MG63 (cell line): Measurements from ENCODE around the gene TNC. TPM values are rescaled to one million over a fixed set of nuclear protein-coding genes. Genes with fewer than 3 reads are reported as not detected.

Experiments
- DNase-seq: peaks from one replicate; pipeline ENCODE4 v3.0.0-alpha.2; 2020
- H3K27me3 ChIP-seq: fragments of 250-450 bp; sonication (Bioruptor Pico); 2 replicates; pipeline ENCODE4 v1.5.1; 2020; ENCODE audit warnings: mild to moderate bottlenecking, moderate library complexity
- H3K36me3 ChIP-seq: fragments of 250-450 bp; sonication (Bioruptor Pico); 2 replicates; pipeline ENCODE4 v1.5.1; 2020; ENCODE audit warnings: mild to moderate bottlenecking, moderate library complexity
- H3K4me3 ChIP-seq: fragments of 250-450 bp; sonication (Bioruptor Pico); 2 replicates; pipeline ENCODE4 v1.5.1; 2020; ENCODE audit warnings: mild to moderate bottlenecking, moderate library complexity
- H3K9me3 ChIP-seq: fragments of 250-450 bp; sonication (Bioruptor Pico); 2 replicates; pipeline ENCODE4 v1.5.1; 2020; ENCODE audit warnings: mild to moderate bottlenecking, moderate library complexity
- total RNA-seq: library from RNA; depleted of rRNA; stranded (reverse); fragments of >200 nt; shearing (Covaris generic); gene quantifications from 2 replicates; pipeline ENCODE4 v1.2.3, GENCODE V29; 2014; ENCODE audit warnings: low replicate concordance

Gene TNC
- total RNA-seq, 1 experiment from 2014 or later, result 3.0 TPM

DNA sequence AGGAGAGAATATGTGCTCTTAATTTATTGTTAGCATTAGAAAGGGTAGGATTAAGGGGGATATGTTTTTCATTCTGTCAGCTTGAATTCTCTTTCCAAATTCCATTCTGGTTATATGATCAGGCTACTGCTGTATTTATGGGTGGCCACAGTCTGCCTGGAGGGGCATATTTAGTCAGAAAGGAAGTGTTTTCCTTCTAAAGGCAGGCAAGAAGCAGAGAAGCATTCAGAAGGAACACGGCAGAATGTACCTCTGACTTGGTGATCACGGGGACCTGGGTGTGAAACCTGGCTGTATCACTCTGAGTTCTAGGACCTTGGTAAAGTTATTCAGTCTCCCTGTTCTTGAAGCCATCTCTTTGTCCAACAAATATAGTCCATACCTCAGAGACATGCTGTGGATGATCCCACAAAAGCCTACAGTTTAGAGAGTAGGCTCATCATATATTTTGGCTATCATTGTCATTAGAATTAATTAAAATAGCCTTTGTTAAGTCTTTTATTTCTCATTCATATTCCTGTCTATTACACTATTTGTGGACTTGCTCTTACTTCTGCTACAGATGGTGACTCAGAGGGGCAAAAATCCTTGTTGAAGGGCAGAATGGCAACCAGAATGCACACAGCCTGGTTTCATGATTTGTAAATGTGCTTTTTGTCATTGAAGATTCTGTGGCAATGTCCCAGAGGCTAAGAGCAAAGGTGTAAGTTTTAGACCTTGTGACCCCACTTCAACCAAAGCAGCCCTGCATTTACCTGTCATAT, 2.7 kb downstream of the TNC start:
- H3K27me3 ChIP-seq, result no peaks in the 10 kb centered on the region
- DNase-seq, result peak; percentile 38
- no peaks in the 10 kb centered on the region for H3K36me3 ChIP-seq
- no peaks in the 10 kb centered on the region for H3K9me3 ChIP-seq
- no peak overlapping the region for H3K4me3 ChIP-seq

DNA sequence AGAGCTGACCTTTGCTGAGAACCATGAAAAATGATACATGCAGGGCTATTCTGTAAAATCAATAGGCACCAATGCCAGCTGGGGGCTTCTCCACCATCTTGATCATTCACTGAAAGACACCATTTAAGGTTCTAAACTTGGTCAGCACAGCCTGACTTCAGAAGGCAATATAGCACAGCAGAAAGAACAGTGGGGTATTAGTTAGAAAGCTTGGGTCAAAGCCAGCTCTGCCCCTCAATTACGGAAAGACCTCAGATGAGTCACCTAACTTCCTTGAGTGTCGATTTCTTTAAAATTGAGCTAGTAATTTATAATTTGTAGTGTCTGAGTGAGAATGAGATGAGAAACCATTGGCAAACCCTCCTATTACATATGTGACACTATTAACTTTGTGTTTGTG, 3.4 kb downstream of the TNC start:
- Histone ChIP-seq H3K27me3 (no peaks in the 10 kb centered on the region), H3K36me3 (no peaks in the 10 kb centered on the region), H3K4me3 (no peak overlapping the region), H3K9me3 (no peaks in the 10 kb centered on the region)
- DNase-seq, result no peak

DNA sequence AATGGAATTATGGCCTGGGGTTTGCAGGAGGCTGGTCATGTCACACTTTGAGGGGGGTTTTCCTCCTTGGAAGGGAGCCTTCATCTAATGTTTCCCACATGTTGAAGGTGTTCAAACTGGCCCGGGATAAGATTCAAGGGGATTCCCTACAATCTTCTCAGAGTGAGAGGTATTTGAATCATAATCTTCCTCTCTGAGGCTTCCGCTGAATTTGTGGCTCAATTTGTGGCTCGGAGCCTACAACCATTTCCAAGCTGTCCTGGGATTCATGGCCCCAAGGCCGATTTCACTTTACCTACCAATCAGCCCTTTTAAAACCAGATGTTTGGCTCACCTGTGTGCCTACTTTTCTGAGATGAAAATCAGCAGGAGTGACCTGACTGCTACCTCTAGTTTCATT, 3.9 kb downstream of the TNC start:
- no peaks in the 10 kb centered on the region for H3K36me3 ChIP-seq
- H3K27me3 ChIP-seq, result no peaks in the 10 kb centered on the region
- no peak for DNase-seq
- H3K4me3 ChIP-seq, result no peak overlapping the region
- no peaks in the 10 kb centered on the region for H3K9me3 ChIP-seq

- H3K9me3 ChIP-seq, result no peaks in the 10 kb centered on the region; the same call in 1 of the 2 replicates
- DNase-seq, result peak; percentile 42
- no peak overlapping the region for H3K4me3 ChIP-seq
- H3K27me3 ChIP-seq, result no peaks in the 10 kb centered on the region
- no peaks in the 10 kb centered on the region for H3K36me3 ChIP-seq
Measured at GRCh38 chr9:115111874-115112273, 6.1 kb downstream of the TNC start.

- Histone ChIP-seq H3K4me3 (no peak overlapping the region), H3K9me3 (no peaks in the 10 kb centered on the region; the same call in 1 of the 2 replicates), H3K36me3 (no peaks in the 10 kb centered on the region), H3K27me3 (no peaks in the 10 kb centered on the region)
- DNase-seq, result no peak
Measured at GRCh38 chr9:115109486-115109885, 8.5 kb downstream of the TNC start.

GRCh38 chr9:115107701-115108100, 10.3 kb downstream of the TNC start:
- Histone ChIP-seq H3K9me3 (no peaks in the 10 kb centered on the region; the same call in 1 of the 2 replicates), H3K27me3 (no peaks in the 10 kb centered on the region), H3K36me3 (no peaks in the 10 kb centered on the region), H3K4me3 (no peak overlapping the region)
- DNase-seq, result no peak

DNA sequence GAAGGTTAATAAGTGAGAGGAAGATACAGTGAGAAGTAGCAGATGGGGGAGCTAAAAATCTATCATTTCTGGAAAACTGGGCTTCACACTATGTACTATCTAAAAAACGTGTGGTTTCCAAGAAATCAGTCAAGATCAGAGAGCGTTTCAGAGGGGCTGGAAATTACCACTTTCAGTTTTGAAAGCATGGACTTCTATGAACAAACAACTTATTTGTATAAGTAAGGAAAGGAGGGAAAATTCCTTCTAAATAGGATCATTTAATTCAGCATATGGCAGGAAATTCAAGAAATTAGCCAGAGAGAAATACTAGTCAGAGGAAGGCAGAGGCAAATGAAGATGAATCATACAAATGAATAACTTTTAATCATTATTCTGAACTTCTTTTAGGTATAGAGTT, 11.3 kb downstream of the TNC start:
- Histone ChIP-seq H3K4me3 (no peak overlapping the region), H3K27me3 (no peaks in the 10 kb centered on the region)
- DNase-seq, result no peak

DNA sequence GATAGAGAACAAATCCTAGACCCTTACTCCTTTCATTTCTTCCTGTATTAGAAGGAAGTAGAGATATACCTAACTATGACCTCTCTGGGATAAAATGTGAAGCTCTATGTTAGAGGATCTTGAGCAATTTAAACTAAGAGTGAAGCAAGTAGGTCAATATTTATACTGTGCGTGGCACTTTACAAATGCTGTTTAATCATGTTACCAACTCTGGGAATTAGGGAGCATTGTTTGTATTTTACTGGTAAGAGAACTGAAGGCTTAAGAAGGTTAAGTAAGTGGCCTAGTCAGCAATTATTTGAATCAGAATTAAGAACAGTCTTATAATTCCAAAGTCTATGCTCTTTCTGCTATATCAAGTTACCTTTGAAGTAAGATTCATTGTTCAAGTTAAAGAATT, 12.0 kb downstream of the TNC start:
- DNase-seq, result no peak
- H3K9me3 ChIP-seq, result no peaks in the 10 kb centered on the region; the same call in 1 of the 2 replicates
- no peak overlapping the region for H3K4me3 ChIP-seq
- H3K27me3 ChIP-seq, result no peaks in the 10 kb centered on the region
- no peaks in the 10 kb centered on the region for H3K36me3 ChIP-seq

More for the DNA sequence above, 11.3 kb downstream of the TNC start:
- Histone ChIP-seq H3K36me3 (no peaks in the 10 kb centered on the region), H3K9me3 (no peaks in the 10 kb centered on the region; the same call in 1 of the 2 replicates)

GRCh38 chr9:115104908-115105307, 13.0 kb downstream of the TNC start:
- DNase-seq, result no peak
- H3K4me3 ChIP-seq, result no peak overlapping the region
- H3K36me3 ChIP-seq, result no peaks in the 10 kb centered on the region
- H3K9me3 ChIP-seq, result no peaks in the 10 kb centered on the region; the same call in 1 of the 2 replicates
- no peaks in the 10 kb centered on the region for H3K27me3 ChIP-seq

DNA sequence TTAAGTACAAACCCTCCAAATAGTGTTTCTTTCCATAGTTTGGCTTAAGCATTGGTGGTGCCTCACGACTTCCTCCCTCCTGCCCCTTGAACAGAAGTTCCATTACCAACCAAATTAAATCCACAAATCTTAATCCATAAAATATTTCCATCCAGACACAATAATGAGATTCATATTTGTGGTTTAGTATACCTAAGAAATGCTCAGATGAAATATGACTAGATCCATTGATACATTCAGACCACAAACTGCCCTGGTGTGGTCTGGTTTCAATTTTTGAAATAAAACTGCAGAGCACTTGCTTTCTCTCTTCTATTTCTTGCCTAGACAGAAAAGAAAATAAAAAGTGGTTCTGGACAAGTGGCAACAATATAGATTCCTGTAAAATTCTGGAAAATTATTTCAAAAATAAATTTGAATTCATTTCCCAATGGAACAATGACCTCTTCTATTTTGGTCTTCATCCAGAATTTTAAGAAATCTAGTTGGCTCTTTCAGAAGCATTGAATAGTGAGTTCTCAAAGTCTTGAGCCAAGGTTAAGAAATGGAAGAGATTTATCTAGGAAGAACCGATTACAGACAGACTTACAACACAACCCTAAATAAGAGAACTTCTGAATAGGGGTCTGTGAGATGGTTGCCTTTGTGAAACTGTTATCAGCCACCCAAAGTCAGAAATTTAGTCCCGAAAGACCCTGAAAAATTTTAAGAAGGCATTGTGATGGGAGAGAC, 14.0 kb downstream of the TNC start:
- no peaks in the 10 kb centered on the region for H3K36me3 ChIP-seq
- H3K4me3 ChIP-seq, result no peak overlapping the region
- H3K27me3 ChIP-seq, result no peaks in the 10 kb centered on the region
- no peaks in the 10 kb centered on the region; the same call in 1 of the 2 replicates for H3K9me3 ChIP-seq
- DNase-seq, result no peak

DNA sequence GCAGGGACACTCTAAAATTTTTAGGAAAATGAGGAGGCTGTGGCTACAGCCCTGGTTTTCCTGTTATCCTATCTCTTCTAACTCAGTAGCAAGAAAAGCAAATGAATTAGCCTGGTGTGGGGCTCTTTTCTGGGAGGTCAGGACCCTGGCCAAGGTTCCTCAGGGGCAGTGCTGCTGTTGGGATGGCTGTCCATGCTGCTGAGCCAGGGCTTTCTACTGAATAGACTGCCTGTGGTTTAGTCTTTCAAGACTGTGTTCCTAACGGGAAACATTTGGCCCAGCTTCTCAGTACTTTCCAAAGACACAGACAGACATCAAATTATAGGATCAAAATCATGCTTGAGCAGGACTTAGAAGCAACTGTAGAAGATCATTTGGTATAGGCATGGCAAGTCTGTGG, 18.1 kb downstream of the TNC start:
- no peaks in the 10 kb centered on the region for H3K27me3 ChIP-seq
- H3K9me3 ChIP-seq, result no peaks in the 10 kb centered on the region
- no peaks in the 10 kb centered on the region for H3K36me3 ChIP-seq
- no peak for DNase-seq
- H3K4me3 ChIP-seq, result no peak overlapping the region

DNA sequence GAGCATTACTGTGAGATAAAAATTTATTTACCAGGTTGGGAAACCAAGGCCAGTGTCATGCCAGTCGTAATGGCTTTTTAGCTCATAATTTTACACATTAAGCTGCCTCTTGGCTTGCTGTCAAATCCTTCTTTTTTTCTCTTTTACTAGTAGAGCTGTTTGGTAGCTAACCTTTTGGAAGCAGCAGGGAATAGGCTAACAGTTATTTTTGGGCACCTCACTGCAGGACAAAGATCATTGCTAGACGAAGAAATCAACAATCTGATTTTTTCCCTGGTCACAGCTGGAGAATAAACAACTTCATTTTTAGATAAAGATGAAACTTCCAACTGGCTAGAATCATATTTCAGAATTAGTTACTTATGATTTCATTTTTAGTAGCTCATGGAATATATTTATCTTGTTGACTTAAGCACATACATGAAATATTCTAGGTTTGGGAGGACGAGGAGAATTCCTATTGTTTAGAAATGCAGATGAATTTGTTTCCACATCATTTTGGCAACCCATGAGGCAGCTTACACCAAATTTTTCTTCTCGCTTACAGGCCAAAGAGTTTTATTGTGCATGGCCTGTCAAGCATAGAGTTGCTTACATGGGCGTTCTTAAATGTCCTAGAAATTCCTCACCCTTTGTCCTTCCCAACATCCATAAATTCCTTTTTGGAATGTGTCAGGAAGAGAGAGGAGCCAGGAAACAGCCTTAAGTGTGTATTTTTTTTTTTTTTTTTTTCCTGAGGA, 19.6 kb downstream of the TNC start:
- Histone ChIP-seq H3K27me3 (no peaks in the 10 kb centered on the region), H3K9me3 (no peaks in the 10 kb centered on the region), H3K4me3 (no peak overlapping the region), H3K36me3 (no peaks in the 10 kb centered on the region)
- DNase-seq, result no peak

DNA sequence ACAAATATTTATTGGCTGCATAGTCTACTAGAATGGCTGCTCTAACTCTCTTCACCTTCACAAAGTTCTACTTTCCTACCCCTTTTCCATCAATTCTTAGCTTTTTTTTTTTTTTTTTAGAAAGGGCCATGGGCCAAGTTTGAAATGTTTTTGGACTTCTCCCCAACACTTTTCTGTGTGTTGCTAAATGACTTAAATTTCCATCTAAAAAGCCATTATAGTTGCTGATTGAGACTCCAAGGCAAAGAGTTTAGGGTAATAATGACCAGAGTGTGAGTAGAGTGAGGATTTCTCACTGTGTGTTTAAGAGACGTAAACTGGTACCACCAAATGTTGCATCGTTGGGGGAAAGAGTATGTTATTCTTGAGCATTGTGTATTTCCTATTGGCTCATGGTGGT, 24.4 kb downstream of the TNC start:
- no peaks in the 10 kb centered on the region for H3K36me3 ChIP-seq
- no peak for DNase-seq
- no peaks in the 10 kb centered on the region for H3K27me3 ChIP-seq
- H3K4me3 ChIP-seq, result no peak overlapping the region
- H3K9me3 ChIP-seq, result no peaks in the 10 kb centered on the region

GRCh38 chr9:115090486-115090885, 27.5 kb downstream of the TNC start:
- no peaks in the 10 kb centered on the region for H3K36me3 ChIP-seq
- no peak overlapping the region for H3K4me3 ChIP-seq
- DNase-seq, result no peak
- H3K9me3 ChIP-seq, result no peaks in the 10 kb centered on the region
- H3K27me3 ChIP-seq, result no peaks in the 10 kb centered on the region

DNA sequence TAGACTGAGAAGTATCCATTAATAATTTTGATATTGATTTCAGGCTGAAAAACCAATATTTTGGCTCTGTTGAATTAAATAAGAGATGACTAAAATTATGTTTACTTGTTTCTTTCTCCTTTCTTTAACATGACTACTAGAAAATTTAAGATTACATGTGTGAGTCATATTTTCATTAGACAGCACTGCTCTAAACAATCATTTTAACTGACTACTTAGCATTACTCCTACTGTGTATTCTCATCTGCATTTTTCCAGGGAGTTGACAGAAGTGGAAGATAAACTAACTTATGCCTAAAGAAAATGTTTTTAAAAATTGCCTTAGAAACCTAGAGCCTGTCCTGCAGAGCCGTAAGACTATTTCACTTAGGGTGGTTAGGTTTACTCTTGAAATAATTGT, 29.1 kb downstream of the TNC start:
- H3K4me3 ChIP-seq, result no peak overlapping the region
- no peaks in the 10 kb centered on the region for H3K27me3 ChIP-seq
- H3K9me3 ChIP-seq, result no peaks in the 10 kb centered on the region
- no peaks in the 10 kb centered on the region for H3K36me3 ChIP-seq
- no peak for DNase-seq

DNA sequence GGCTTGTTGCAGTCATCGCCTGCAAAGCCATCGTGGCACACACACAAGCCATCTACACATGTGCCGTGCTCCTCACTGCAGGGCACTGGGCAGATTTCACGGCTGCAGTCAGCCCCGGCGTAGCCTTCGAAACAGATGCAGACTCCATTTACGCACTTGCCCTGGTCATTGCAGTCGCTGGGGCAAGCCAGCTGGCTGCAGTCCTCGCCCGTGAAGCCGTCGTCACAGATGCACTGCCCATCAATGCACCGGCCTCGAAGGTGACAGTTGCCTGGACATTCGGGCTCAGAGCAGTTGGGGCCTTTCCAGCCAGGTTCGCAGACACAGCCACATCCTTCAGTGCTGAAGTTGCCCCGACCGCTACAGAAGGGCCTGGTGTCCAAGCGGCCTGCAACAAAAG, 31.1 kb downstream of the TNC start:
- no peak overlapping the region for H3K4me3 ChIP-seq
- DNase-seq, result no peak
- no peaks in the 10 kb centered on the region for H3K9me3 ChIP-seq
- H3K36me3 ChIP-seq, result no peaks in the 10 kb centered on the region
- H3K27me3 ChIP-seq, result no peaks in the 10 kb centered on the region

DNA sequence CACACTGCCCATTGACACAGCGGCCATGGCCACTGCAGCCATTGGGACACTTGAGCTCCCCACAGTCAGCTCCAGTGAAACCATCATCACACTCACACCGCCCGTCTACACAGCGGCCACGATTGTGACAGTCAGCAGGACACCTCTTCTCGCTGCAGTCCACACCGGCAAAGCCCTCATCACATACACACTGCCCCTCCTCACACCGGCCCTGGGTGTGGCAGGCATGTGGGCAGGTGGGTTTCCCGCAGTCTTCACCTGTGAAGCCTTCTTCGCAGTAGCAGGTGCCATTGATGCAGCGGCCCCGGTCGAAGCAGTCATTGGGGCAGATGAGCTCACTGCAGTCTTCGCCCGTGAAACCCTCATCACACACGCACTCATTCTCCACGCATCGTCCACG, 31.5 kb downstream of the TNC start:
- no peak overlapping the region for H3K4me3 ChIP-seq
- H3K36me3 ChIP-seq, result no peaks in the 10 kb centered on the region
- DNase-seq, result no peak
- H3K9me3 ChIP-seq, result no peaks in the 10 kb centered on the region
- no peaks in the 10 kb centered on the region for H3K27me3 ChIP-seq
